Sciatic nerve (tissue), 2 donors: ENCODE data around the gene TFIP11. TPM values are rescaled to one million over a fixed set of nuclear protein-coding genes. Genes with fewer than 3 reads are reported as not detected.

Source experiments
- ATAC-seq: fragments of 200-7000 bp; cut with Tn5 transposase; one replicate; pipeline ENCODE4 v1.9.1; 2020; ENCODE audit warnings: mild to moderate bottlenecking, moderate library complexity
- DNase-seq: peaks from one replicate; pipeline ENCODE4 v3.0.0-alpha.2; 2020; ENCODE audit warnings: low spot score
- intact Hi-C: fragments of 100-400 bp; cut with DNase I; formaldehyde crosslinking; loops from one replicate; pipeline ENCODE4 v1.14.2; 2022
- total RNA-seq: library from RNA; stranded (reverse); fragmentation: NEBNext Ultra II Directional; extraction: Animal tissue kit (Norgen Biotek cat#: 25700); gene quantifications from one replicate; pipeline ENCODE4 v1.2.1, GENCODE V29; 2021
- donor health status: DM: no; HTN: no; CAD: no.
- donor health status: DM: no; HTN: no; CAD: no.

Gene TFIP11
- total RNA-seq, 1 donor from 2014 or later, result 28.0 TPM

- intact Hi-C loops, result no loop called here
- DNase-seq (peak; percentile 93), ATAC-seq (peak; percentile 97)
These were observed 28.6 kb downstream of the TFIP11 start, which contains the start of the genes HPS4 and SRRD for GRCh38 chr22:26483439-26484359. TSS of gene HPS4 (minus strand) at chr22:26483783. CDS start at chr22:26481762, 2,021 bp downstream. TSS of gene SRRD (plus strand) at chr22:26483877. CDS start at chr22:26483891, 14 bp downstream.

- intact Hi-C loops, result no loop called here
- ATAC-seq, result no peak
These were observed 29.2 kb downstream of the TFIP11 start for GRCh38 chr22:26483043-26483438.

GRCh38 chr22:26482161-26482560 lies 30.1 kb downstream of the TFIP11 start:
- DNase-seq, result no peak
- ATAC-seq, result no peak
- intact Hi-C loops, result no loop called here

More at GRCh38 chr22:26483043-26483438, 29.2 kb downstream of the TFIP11 start:
- DNase-seq, result no peak

- intact Hi-C loops, result no loop called here
- ATAC-seq, result no peak
- no peak for DNase-seq
These were observed 30.6 kb downstream of the TFIP11 start for GRCh38 chr22:26481694-26482093.

GRCh38 chr22:26481112-26481693 lies 31.1 kb downstream of the TFIP11 start:
- ATAC-seq (no peak), DNase-seq (no peak)
- intact Hi-C loops, result no loop called here

GRCh38 chr22:26480611-26480932 lies 31.7 kb downstream of the TFIP11 start:
- ATAC-seq (no peak), DNase-seq (no peak)
- intact Hi-C loops, result no loop called here

GRCh38 chr22:26479792-26480610 lies 32.3 kb downstream of the TFIP11 start:
- DNase-seq (no peak), ATAC-seq (no peak)
- intact Hi-C loops, result no loop called here

- intact Hi-C loops, result no loop called here
- DNase-seq (no peak), ATAC-seq (no peak)
These were observed 33.1 kb downstream of the TFIP11 start for GRCh38 chr22:26479043-26479791.

GRCh38 chr22:26477341-26477731 lies 34.9 kb downstream of the TFIP11 start:
- DNase-seq (no peak), ATAC-seq (no peak)
- intact Hi-C loops, result no loop called here

- ATAC-seq (no peak), DNase-seq (no peak)
- intact Hi-C loops, result no loop called here
These were observed 35.5 kb downstream of the TFIP11 start for GRCh38 chr22:26476705-26477340.

GRCh38 chr22:26474682-26475081 lies 37.6 kb downstream of the TFIP11 start:
- DNase-seq, result no peak
- intact Hi-C loops, result no loop called here
- ATAC-seq, result no peak

- DNase-seq, result no peak
- ATAC-seq, result no peak
- intact Hi-C loops, result no loop called here
These were observed 40.8 kb downstream of the TFIP11 start for GRCh38 chr22:26471522-26471921.

- DNase-seq, result no peak
- no peak for ATAC-seq
- intact Hi-C loops, result no loop called here
These were observed 41.5 kb downstream of the TFIP11 start for GRCh38 chr22:26470807-26471206.

GRCh38 chr22:26466196-26466595 lies 46.1 kb downstream of the TFIP11 start:
- intact Hi-C loops, result no loop called here
- ATAC-seq (no peak), DNase-seq (no peak)

GRCh38 chr22:26464312-26464711 lies 48.0 kb downstream of the TFIP11 start:
- peak; percentile 71 for DNase-seq
- ATAC-seq, result peak; percentile 72
- intact Hi-C loops, result no loop called here

- intact Hi-C loops, result no loop called here
- ATAC-seq, result peak; percentile 40
- DNase-seq, result no peak
These were observed 48.6 kb downstream of the TFIP11 start for GRCh38 chr22:26463688-26464087.

- DNase-seq, result no peak
- intact Hi-C loops, result no loop called here
- peak; percentile 44 for ATAC-seq
These were observed 49.1 kb downstream of the TFIP11 start for GRCh38 chr22:26463101-26463661.

- intact Hi-C loops, result no loop called here
- ATAC-seq (no peak), DNase-seq (no peak)
These were observed 49.6 kb downstream of the TFIP11 start for GRCh38 chr22:26462641-26463040.
